Loucy (cell line): Measurements from ENCODE around the gene TMEM115.

ENCODE experiments used
- EZH2phosphoT487 ChIP-seq: fragments of 200-600 bp; IDR thresholded peaks from 2 replicates; pipeline ENCODE4 v1.6.1; 2018; ENCODE audit warnings: antibody characterized with exemption, mild to moderate bottlenecking, moderate library complexity, borderline replicate concordance
- TF ChIP-seq, protein P1 (sequence below): fragments of 200-600 bp; sonication (generic); conservative IDR thresholded peaks from 2 replicates; pipeline ENCODE4 v1.5.1; 2014; ENCODE audit warnings: mild to moderate bottlenecking, antibody characterized with exemption, low read length

- TF ChIP-seq, protein P1, sequence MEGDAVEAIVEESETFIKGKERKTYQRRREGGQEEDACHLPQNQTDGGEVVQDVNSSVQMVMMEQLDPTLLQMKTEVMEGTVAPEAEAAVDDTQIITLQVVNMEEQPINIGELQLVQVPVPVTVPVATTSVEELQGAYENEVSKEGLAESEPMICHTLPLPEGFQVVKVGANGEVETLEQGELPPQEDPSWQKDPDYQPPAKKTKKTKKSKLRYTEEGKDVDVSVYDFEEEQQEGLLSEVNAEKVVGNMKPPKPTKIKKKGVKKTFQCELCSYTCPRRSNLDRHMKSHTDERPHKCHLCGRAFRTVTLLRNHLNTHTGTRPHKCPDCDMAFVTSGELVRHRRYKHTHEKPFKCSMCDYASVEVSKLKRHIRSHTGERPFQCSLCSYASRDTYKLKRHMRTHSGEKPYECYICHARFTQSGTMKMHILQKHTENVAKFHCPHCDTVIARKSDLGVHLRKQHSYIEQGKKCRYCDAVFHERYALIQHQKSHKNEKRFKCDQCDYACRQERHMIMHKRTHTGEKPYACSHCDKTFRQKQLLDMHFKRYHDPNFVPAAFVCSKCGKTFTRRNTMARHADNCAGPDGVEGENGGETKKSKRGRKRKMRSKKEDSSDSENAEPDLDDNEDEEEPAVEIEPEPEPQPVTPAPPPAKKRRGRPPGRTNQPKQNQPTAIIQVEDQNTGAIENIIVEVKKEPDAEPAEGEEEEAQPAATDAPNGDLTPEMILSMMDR: no peak
- no peak for TF ChIP-seq EZH2phosphoT487
These were observed 36.8 kb downstream of the TMEM115 start, which contains the start of gene HYAL2 for GRCh38 chr3:50322386-50323091.
